Measurements from ENCODE around the gene UQCC3. TPM values are rescaled to one million over a fixed set of nuclear protein-coding genes. Genes with fewer than 3 reads are reported as not detected.

UQCC3 gene
- total and polyA plus RNA-seq, 2 of the 13 experiments (the other 11 are each of a cell fraction or from before 2014, with no cell fraction given) = 7.7 to 16.0 TPM

GRCh38 chr11:62665075-62665598 is 6.3 kb upstream of the UQCC3 start, which contains the start of the genes C11orf98 and CSKMT (continued):
- TF ChIP-seq ZNF572 (CRISPR knock-in tag; IDR thresholded peaks at IDR 0.05) = no peak
- TF ChIP-seq SALL1 (CRISPR knock-in tag; IDR thresholded peaks at IDR 0.05) = peak; percentile 80
- TF ChIP-seq ZNF121 (CRISPR knock-in tag; IDR thresholded peaks at IDR 0.05) = 0 out of 2 replicates have a peak, but pooled peaks have one; percentile 7
- TF ChIP-seq BRD4 (CRISPR knock-in tag; IDR thresholded peaks at IDR 0.05) = no peak
- peak in 1 of 2 experiments; percentile 80; a peak in 1 of 4 replicates for TF ChIP-seq REST (IDR thresholded peaks at IDR 0.05; ENCODE audit: borderline replicate concordance in 1 of 2, low read depth in 1 of 2, low read length in 2 of 2)
- TF ChIP-seq SP5 (CRISPR knock-in tag; IDR thresholded peaks at IDR 0.05; ENCODE audit: borderline replicate concordance, low read depth) = peak; percentile 35; the same call in 1 of the 2 replicates
- TF ChIP-seq CHCHD3 (CRISPR knock-in tag; IDR thresholded peaks at IDR 0.05) = no peak
- TF ChIP-seq MAZ (IDR thresholded peaks at IDR 0.05; ENCODE audit: borderline replicate concordance, low read depth, low read length) = peak; percentile 65; the same call in 1 of the 2 replicates
- TF ChIP-seq MAZ (CRISPR knock-in tag; IDR thresholded peaks at IDR 0.05; ENCODE audit: low read depth) = peak; percentile 74
- TF ChIP-seq CSRNP1 (CRISPR knock-in tag; IDR thresholded peaks at IDR 0.05) = no peak
- TF ChIP-seq ZNF639 (CRISPR knock-in tag; conservative IDR thresholded peaks at IDR 0.05) = peak; percentile 81
- TF ChIP-seq ZNF317 (CRISPR knock-in tag; IDR thresholded peaks at IDR 0.05) = peak; percentile 82
- TF ChIP-seq ZNF30 (CRISPR knock-in tag; IDR thresholded peaks at IDR 0.05) = no peak
- no peak for TF ChIP-seq ZFP62 (CRISPR knock-in tag; IDR thresholded peaks at IDR 0.05)
- peak; percentile 43; the same call in 1 of the 2 replicates for TF ChIP-seq MIXL1 (CRISPR knock-in tag; IDR thresholded peaks at IDR 0.05)
- TF ChIP-seq ZNF343 (CRISPR knock-in tag; IDR thresholded peaks at IDR 0.05) = 0 out of 2 replicates have a peak, but pooled peaks have one; percentile 54
- TF ChIP-seq DPF2 (CRISPR knock-in tag; IDR thresholded peaks at IDR 0.05; ENCODE audit: borderline replicate concordance, low read depth) = no peak
- peak; percentile 78 for TF ChIP-seq U2AF1 (optimal IDR thresholded peaks at IDR 0.05; ENCODE audit: low read depth, low read length)
- TF ChIP-seq ZNF652 (CRISPR knock-in tag; IDR thresholded peaks at IDR 0.05; ENCODE audit: borderline replicate concordance, low read depth) = no peak
- TF ChIP-seq HOXA7 (CRISPR knock-in tag; IDR thresholded peaks at IDR 0.05) = no peak
- TF ChIP-seq ZNF784 (CRISPR knock-in tag; IDR thresholded peaks at IDR 0.05; ENCODE audit: borderline replicate concordance) = no peak
- no peak for TF ChIP-seq NFE2 (CRISPR knock-in tag; IDR thresholded peaks at IDR 0.05)
- no peak for TF ChIP-seq ZNF383 (CRISPR knock-in tag; IDR thresholded peaks at IDR 0.05; ENCODE audit: borderline replicate concordance)
- TF ChIP-seq GATAD1 (CRISPR knock-in tag; IDR thresholded peaks at IDR 0.05) = peak; percentile 62; the same call in 1 of the 2 replicates
- TF ChIP-seq ZNF446 (CRISPR knock-in tag; IDR thresholded peaks at IDR 0.05) = no peak
